Astrocyte (in vitro differentiated cells and primary cell): ENCODE data around the gene XXYLT1. TPM values are rescaled to one million over a fixed set of nuclear protein-coding genes. Genes with fewer than 3 reads are reported as not detected.
"Not testable (repeated sequence)": the region's sequence is repeated elsewhere in the genome, so short reads cannot be mapped to it uniquely, and the experiment has no call there.

ENCODE experiments used
- DNase-seq: peaks from one replicate; pipeline ENCODE4 v3.0.0-alpha.2; 2010; ENCODE audit warnings: low read depth
- FAIRE-seq: peaks from 2 replicates; lab custom pipeline; 2011; peaks lifted over from hg19 to GRCh38; lab: Jason Lieb, UNC
- H2AFZ ChIP-seq: 2 replicates; pipeline ENCODE4 v1.6.0; 2012; ENCODE audit warnings: low read depth, low read length, inconsistent platforms
- H3K27ac ChIP-seq: 2 replicates; pipeline ENCODE4 v1.5.1; 2011; ENCODE audit warnings: low read depth, low read length, inconsistent platforms
- H3K27me3 ChIP-seq: 2 replicates; pipeline ENCODE4 v1.6.0; 2011; ENCODE audit warnings: low read length, inconsistent platforms; ENCODE audit not compliant: insufficient read depth
- H3K36me3 ChIP-seq: 2 replicates; pipeline ENCODE4 v1.5.1; 2011; ENCODE audit warnings: low read length, inconsistent platforms; ENCODE audit not compliant: insufficient read depth
- H3K4me1 ChIP-seq: 2 replicates; pipeline ENCODE4 v1.5.1; 2011; ENCODE audit warnings: low read length, inconsistent platforms; ENCODE audit not compliant: insufficient read depth
- H3K4me2 ChIP-seq: 2 replicates; pipeline ENCODE4 v1.6.0; 2012; ENCODE audit warnings: low read length, inconsistent platforms
- H3K4me3 ChIP-seq: 2 replicates; pipeline ENCODE4 v1.5.1; 2011; ENCODE audit warnings: low read depth, mild to moderate bottlenecking, low read length, inconsistent platforms; ENCODE audit not compliant: insufficient read depth
- H3K79me2 ChIP-seq: 2 replicates; pipeline ENCODE4 v1.6.0; 2012; ENCODE audit warnings: mild to moderate bottlenecking, low read length, inconsistent platforms; ENCODE audit not compliant: insufficient read depth
- H3K9ac ChIP-seq: 2 replicates; pipeline ENCODE4 v1.6.0; 2012; ENCODE audit warnings: mild to moderate bottlenecking, low read length, inconsistent platforms
- H3K9me3 ChIP-seq: 2 replicates; pipeline ENCODE4 v1.5.1; 2012; ENCODE audit warnings: low read depth, mild to moderate bottlenecking, low read length, inconsistent platforms; ENCODE audit not compliant: insufficient read depth
- H4K20me1 ChIP-seq: 2 replicates; pipeline ENCODE4 v1.6.0; 2012; ENCODE audit warnings: low read length, inconsistent platforms; ENCODE audit not compliant: insufficient read depth
- H3K27ac Mint-ChIP-seq: one replicate; pipeline ENCODE4 v1.8.0; 2021; ENCODE audit warnings: mild to moderate bottlenecking, mixed read lengths; ENCODE audit not compliant: unreplicated experiment
- H3K27me3 Mint-ChIP-seq: one replicate; pipeline ENCODE4 v1.8.0; 2021; ENCODE audit warnings: low read depth, mixed read lengths; ENCODE audit not compliant: unreplicated experiment
- H3K36me3 Mint-ChIP-seq: one replicate; pipeline ENCODE4 v1.8.0; 2021; ENCODE audit warnings: low read depth, mixed read lengths; ENCODE audit not compliant: unreplicated experiment
- H3K4me1 Mint-ChIP-seq: one replicate; pipeline ENCODE4 v1.8.0; 2021; ENCODE audit warnings: low read depth, mixed read lengths; ENCODE audit not compliant: unreplicated experiment
- H3K4me3 Mint-ChIP-seq: one replicate; pipeline ENCODE4 v1.8.0; 2021; ENCODE audit warnings: mild to moderate bottlenecking, moderate library complexity, mixed read lengths; ENCODE audit not compliant: unreplicated experiment
- H3K9me3 Mint-ChIP-seq: one replicate; pipeline ENCODE4 v1.8.0; 2021; ENCODE audit warnings: mild to moderate bottlenecking, mixed read lengths; ENCODE audit not compliant: unreplicated experiment
- CTCF ChIP-seq: IDR thresholded peaks from 2 replicates; pipeline ENCODE4 v1.5.1; 2011; ENCODE audit warnings: low read depth, mild to moderate bottlenecking, inconsistent platforms, low read length, moderate library complexity; ENCODE audit not compliant: insufficient read depth
- EZH2 ChIP-seq: IDR thresholded peaks from 2 replicates; pipeline ENCODE4 v1.6.1; 2012; ENCODE audit warnings: mild to moderate bottlenecking, low read length, inconsistent platforms; ENCODE audit not compliant: insufficient read depth
- total RNA-seq: library from RNA; stranded (reverse); gene quantifications from 2 replicates; pipeline ENCODE4 v1.2.1, GENCODE V29; 2021

Gene XXYLT1
- total RNA-seq, 1 donor from 2014 or later, result 26.2 TPM

- H3K79me2 ChIP-seq, result no peaks in the 10 kb centered on the region
- peaks cover 9% of the 10 kb centered on the region for H3K4me1 Mint-ChIP-seq
- FAIRE-seq, result no peak
- H3K4me3 ChIP-seq, result no peak overlapping the region
- H3K27ac Mint-ChIP-seq, result no peak overlapping the region
- no peak overlapping the region for H3K9ac ChIP-seq
- no peak overlapping the region for H3K4me2 ChIP-seq
- no peak overlapping the region for H3K4me3 Mint-ChIP-seq
- DNase-seq, result no peak
- TF ChIP-seq EZH2 (no peak), CTCF (no peak)
- no peaks in the 10 kb centered on the region for H3K9me3 Mint-ChIP-seq
- peaks cover under 1% of the 10 kb centered on the region for H3K36me3 Mint-ChIP-seq
- H3K9me3 ChIP-seq, result no peaks in the 10 kb centered on the region
- peaks cover 17% of the 10 kb centered on the region for H3K4me1 ChIP-seq
- H2AFZ ChIP-seq, result no peak overlapping the region
- H3K27me3 ChIP-seq, result no peaks in the 10 kb centered on the region
- H3K36me3 ChIP-seq, result no peaks in the 10 kb centered on the region
- no peaks in the 10 kb centered on the region for H3K27me3 Mint-ChIP-seq
- no peak overlapping the region for H3K27ac ChIP-seq
- H4K20me1 ChIP-seq, result no peaks in the 10 kb centered on the region
Observed at GRCh38 chr3:195107593-195107992, 163.4 kb downstream of the XXYLT1 start.

DNA sequence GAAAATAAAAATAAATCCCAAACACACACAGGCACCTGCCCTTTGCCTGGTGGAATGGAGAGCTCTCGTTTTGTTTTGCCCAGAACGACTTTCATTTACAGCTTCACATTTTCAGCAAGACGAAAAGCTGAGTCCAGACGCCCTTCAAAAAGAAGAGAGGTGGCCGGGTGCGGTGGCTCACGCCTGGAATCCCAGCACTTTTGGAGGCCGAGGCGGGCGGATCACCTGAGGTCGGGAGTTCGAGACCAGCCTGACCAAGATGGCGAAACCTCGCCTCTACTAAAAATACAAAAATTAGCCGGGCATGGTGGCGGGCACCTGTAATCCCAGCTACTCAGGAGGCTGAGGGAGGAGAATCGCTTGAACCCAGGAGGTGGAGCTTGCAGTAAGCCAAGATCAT is 163.9 kb downstream of the XXYLT1 start:
- peaks cover 14% of the 10 kb centered on the region for H3K4me1 Mint-ChIP-seq
- not testable (repeated sequence) for H3K27ac ChIP-seq, H3K27me3 Mint-ChIP-seq, FAIRE-seq, DNase-seq, H3K79me2 ChIP-seq, H3K36me3 ChIP-seq, H3K36me3 Mint-ChIP-seq, H3K9me3 ChIP-seq, H4K20me1 ChIP-seq, H3K27me3 ChIP-seq, H3K9ac ChIP-seq, H3K27ac Mint-ChIP-seq, H3K4me3 Mint-ChIP-seq, H2AFZ ChIP-seq, H3K4me3 ChIP-seq, H3K4me2 ChIP-seq, H3K9me3 Mint-ChIP-seq
- H3K4me1 ChIP-seq, result peaks cover 21% of the 10 kb centered on the region

GRCh38 chr3:195106418-195106906 is 164.5 kb downstream of the XXYLT1 start:
- FAIRE-seq (no peak), DNase-seq (peak; percentile 33)
- H3K4me3 Mint-ChIP-seq, result peak overlapping the region; percentile 47
- no peaks in the 10 kb centered on the region for H3K9me3 Mint-ChIP-seq
- Histone ChIP-seq H4K20me1 (no peaks in the 10 kb centered on the region), H3K79me2 (no peaks in the 10 kb centered on the region), H3K36me3 (no peaks in the 10 kb centered on the region), H3K4me1 (peaks cover 21% of the 10 kb centered on the region), H3K9me3 (no peaks in the 10 kb centered on the region), H2AFZ (peak overlapping the region; percentile 53), H3K27ac (no peak overlapping the region), H3K4me3 (no peak overlapping the region), H3K4me2 (peak overlapping the region; percentile 82), H3K27me3 (no peaks in the 10 kb centered on the region), H3K9ac (peak overlapping the region; percentile 46)
- peaks cover 1% of the 10 kb centered on the region for H3K36me3 Mint-ChIP-seq
- TF ChIP-seq EZH2 (no peak), CTCF (peak; percentile 61)
- H3K4me1 Mint-ChIP-seq, result peaks cover 14% of the 10 kb centered on the region
- no peaks in the 10 kb centered on the region for H3K27me3 Mint-ChIP-seq
- peak overlapping the region; percentile 51 for H3K27ac Mint-ChIP-seq
